CD4-positive, alpha-beta memory T cell (primary cell): ENCODE data around the gene MYO7A. TPM values are rescaled to one million over a fixed set of nuclear protein-coding genes. Genes with fewer than 3 reads are reported as not detected.
A peak's percentile ranks its signal among the peaks of the same experiment; 100 is the strongest.

Source experiments
- CTCF ChIA-PET: fragments of 350-600 bp; sonication (Branson Sonifier 250); formaldehyde crosslinking; loops from one replicate; lab custom pipeline; 2021; ENCODE audit warnings: inconsistent platforms; ENCODE audit not compliant: partially characterized antibody; lab: Charles Lee
- POLR2A ChIA-PET: fragments of 350-600 bp; sonication (Branson Sonifier 250); formaldehyde crosslinking; loops from one replicate; lab custom pipeline; 2021; ENCODE audit not compliant: partially characterized antibody; lab: Charles Lee
- DNase-seq, 5 donors: peaks; one replicate each; pipeline versions ENCODE4 v3.0.0 to v3.0.0-alpha.2; 2020 to 2022; ENCODE audit warnings: mixed read lengths in 1 of 5
- H3K27ac ChIP-seq: one replicate; pipeline ENCODE4 v1.7.0; 2013; ENCODE audit warnings: low read depth, low read length
- H3K27me3 ChIP-seq: 2 replicates; pipeline ENCODE4 v1.7.0; 2013; ENCODE audit warnings: mild to moderate bottlenecking, low read length, moderate library complexity; ENCODE audit not compliant: insufficient read depth
- H3K36me3 ChIP-seq: 2 replicates; pipeline ENCODE4 v1.7.0; 2013; ENCODE audit warnings: mild to moderate bottlenecking, low read length, moderate library complexity; ENCODE audit not compliant: insufficient read depth
- H3K4me1 ChIP-seq: 2 replicates; pipeline ENCODE4 v1.7.0; 2013; ENCODE audit warnings: mild to moderate bottlenecking, low read length, moderate library complexity; ENCODE audit not compliant: insufficient read depth
- H3K4me3 ChIP-seq, 2 donors: one replicate each; pipeline ENCODE4 v1.7.0; 2013; ENCODE audit warnings: low read length in 2 of 2, mild to moderate bottlenecking in 1 of 2
- H3K9me3 ChIP-seq, 2 donors: one replicate each; pipeline ENCODE4 v1.7.0; 2013; ENCODE audit warnings: low read length in 2 of 2, control low read depth in 1 of 2; ENCODE audit not compliant: control insufficient read depth in 1 of 2
- H3K27ac Mint-ChIP-seq, 7 donors: one replicate each; pipeline ENCODE4 v1.8.0; 2020 to 2021; ENCODE audit warnings: mixed read lengths in 7 of 7, mild to moderate bottlenecking in 6 of 7, inconsistent platforms in 3 of 7, moderate library complexity in 3 of 7
- H3K27me3 Mint-ChIP-seq, 2 donors: one replicate each; pipeline ENCODE4 v1.8.0; 2020 to 2021; ENCODE audit warnings: mixed read lengths in 2 of 2
- H3K36me3 Mint-ChIP-seq, 2 donors: one replicate each; pipeline ENCODE4 v1.8.0; 2020 to 2021; ENCODE audit warnings: mixed read lengths in 2 of 2, inconsistent platforms in 1 of 2, mild to moderate bottlenecking in 1 of 2
- H3K4me1 Mint-ChIP-seq, 4 donors: one replicate each; pipeline ENCODE4 v1.8.0; 2020 to 2021; ENCODE audit warnings: mixed read lengths in 4 of 4, mild to moderate bottlenecking in 1 of 4
- H3K4me3 Mint-ChIP-seq, 8 donors: one replicate each; pipeline ENCODE4 v1.8.0; 2020 to 2021; ENCODE audit warnings: mixed read lengths in 8 of 8, mild to moderate bottlenecking in 7 of 8, moderate library complexity in 6 of 8, inconsistent platforms in 3 of 8
- H3K9me3 Mint-ChIP-seq, 8 donors: one replicate each; pipeline ENCODE4 v1.8.0; 2020 to 2021; ENCODE audit warnings: mixed read lengths in 8 of 8, mild to moderate bottlenecking in 5 of 8, inconsistent platforms in 3 of 8, moderate library complexity in 1 of 8
- intact Hi-C: fragments of 100-400 bp; cut with micrococcal nuclease; formaldehyde crosslinking; loops from one replicate; pipeline ENCODE4 v1.15.1; 2023
- polyA plus RNA-seq, 2 donors: library from polyadenylated mRNA; unstranded; fragments of 300-500 nt; fragmentation: Illumina TruSeq; gene quantifications; one replicate each; pipeline ENCODE4 v1.2.3, GENCODE V29; 2021
- total RNA-seq, 2 experiments: library from RNA; stranded (reverse); gene quantifications; one replicate each; pipeline ENCODE4 v1.2.3, GENCODE V29; 2021

Gene MYO7A
- total and polyA plus RNA-seq, 4 experiments from 2014 or later = 0.20 to 0.47 (median 0.24) TPM; not detected in 1

GRCh38 chr11:77153276-77154185 lies 25.5 kb downstream of the MYO7A start:
- POLR2A ChIA-PET = no interaction called here
- H3K4me1 Mint-ChIP-seq = peaks cover 20 to 50% (median 31%) of the 10 kb centered on the region in 4 donors
- CTCF ChIA-PET = interaction anchor here (2.1 kb wide), 1 partner anchor 26 kb away, joined by 7 read pairs; the partner anchor contains the start of gene MYO7A
- H3K4me3 Mint-ChIP-seq = peak overlapping the region in 4 of 8 donors; percentile 8 to 75 (median 10)
- no peaks in the 10 kb centered on the region for H3K27me3 ChIP-seq
- H3K27ac Mint-ChIP-seq = peak overlapping the region in 6 of 7 donors; percentile 44 to 91 (median 74)
- no peaks in the 10 kb centered on the region for H3K36me3 Mint-ChIP-seq
- peaks cover 46% of the 10 kb centered on the region for H3K4me1 ChIP-seq
- no peaks in the 10 kb centered on the region for H3K27me3 Mint-ChIP-seq
- no peak overlapping the region for H3K27ac ChIP-seq
- intact Hi-C loops = no loop called here
- H3K9me3 Mint-ChIP-seq = no peaks in the 10 kb centered on the region
- DNase-seq = no peak
- H3K9me3 ChIP-seq = no peaks in the 10 kb centered on the region
- H3K36me3 ChIP-seq = no peaks in the 10 kb centered on the region
- H3K4me3 ChIP-seq = no peak overlapping the region

- CTCF ChIA-PET = interaction anchor here (2.1 kb wide), 1 partner anchor 27 kb away, joined by 7 read pairs; the partner anchor contains the start of gene MYO7A
- no peaks in the 10 kb centered on the region for H3K36me3 ChIP-seq
- intact Hi-C loops = no loop called here
- Mint-ChIP-seq H3K9me3 (no peaks in the 10 kb centered on the region), H3K27me3 (no peaks in the 10 kb centered on the region), H3K4me1 (peaks cover 20 to 50% (median 30%) of the 10 kb centered on the region in 4 donors), H3K27ac (peak overlapping the region in 2 of 7 donors; percentile 43 to 57), H3K36me3 (no peaks in the 10 kb centered on the region), H3K4me3 (peak overlapping the region in 2 of 8 donors; percentile 10 to 51)
- DNase-seq = no peak
- no peak overlapping the region for H3K27ac ChIP-seq
- H3K9me3 ChIP-seq = no peaks in the 10 kb centered on the region
- H3K27me3 ChIP-seq = no peaks in the 10 kb centered on the region
- H3K4me1 ChIP-seq = peaks cover 39% of the 10 kb centered on the region
- POLR2A ChIA-PET = no interaction called here
- no peak overlapping the region for H3K4me3 ChIP-seq
Observed at GRCh38 chr11:77154381-77155081, 26.5 kb downstream of the MYO7A start.

GRCh38 chr11:77155082-77155475 lies 27.0 kb downstream of the MYO7A start:
- Histone ChIP-seq H3K36me3 (no peaks in the 10 kb centered on the region), H3K4me3 (no peak overlapping the region), H3K9me3 (no peaks in the 10 kb centered on the region), H3K27me3 (no peaks in the 10 kb centered on the region), H3K4me1 (peaks cover 39% of the 10 kb centered on the region), H3K27ac (no peak overlapping the region)
- CTCF ChIA-PET = interaction anchor here (2.1 kb wide), 1 partner anchor 28 kb away, joined by 7 read pairs; the partner anchor contains the start of gene MYO7A
- peak overlapping the region in 2 of 8 donors; percentile 18 to 30 for H3K4me3 Mint-ChIP-seq
- H3K27ac Mint-ChIP-seq = no peak overlapping the region
- H3K27me3 Mint-ChIP-seq = no peaks in the 10 kb centered on the region
- intact Hi-C loops = no loop called here
- DNase-seq = no peak
- H3K36me3 Mint-ChIP-seq = no peaks in the 10 kb centered on the region
- no peaks in the 10 kb centered on the region for H3K9me3 Mint-ChIP-seq
- peaks cover 20 to 48% (median 30%) of the 10 kb centered on the region in 4 donors for H3K4me1 Mint-ChIP-seq
- POLR2A ChIA-PET = no interaction called here

GRCh38 chr11:77155556-77156130 lies 27.6 kb downstream of the MYO7A start:
- intact Hi-C loops = no loop called here
- peaks cover 39% of the 10 kb centered on the region for H3K4me1 ChIP-seq
- Mint-ChIP-seq H3K36me3 (no peaks in the 10 kb centered on the region), H3K4me1 (peaks cover 20 to 47% (median 30%) of the 10 kb centered on the region in 4 donors), H3K27ac (peak overlapping the region in 2 of 7 donors; percentile 48 to 65), H3K9me3 (no peaks in the 10 kb centered on the region), H3K27me3 (no peaks in the 10 kb centered on the region), H3K4me3 (peak overlapping the region in 3 of 8 donors; percentile 7 to 30 (median 18))
- no peak overlapping the region for H3K27ac ChIP-seq
- CTCF ChIA-PET = interaction anchor here (1.3 kb wide), 1 partner anchor 29 kb away, joined by 5 read pairs; no protein-coding TSS in a partner anchor
- H3K4me3 ChIP-seq = no peak overlapping the region
- POLR2A ChIA-PET = interaction anchor here (1.1 kb wide), 1 partner anchor 28 kb away, joined by 3 read pairs; no protein-coding TSS in a partner anchor
- no peaks in the 10 kb centered on the region for H3K9me3 ChIP-seq
- no peaks in the 10 kb centered on the region for H3K27me3 ChIP-seq
- DNase-seq = no peak
- H3K36me3 ChIP-seq = no peaks in the 10 kb centered on the region

GRCh38 chr11:77156396-77157195 lies 28.6 kb downstream of the MYO7A start:
- Mint-ChIP-seq H3K36me3 (no peaks in the 10 kb centered on the region), H3K4me1 (peaks cover 19 to 38% (median 26%) of the 10 kb centered on the region in 4 donors), H3K27me3 (no peaks in the 10 kb centered on the region), H3K27ac (peak overlapping the region in 1 of 7 donors; percentile 31), H3K4me3 (no peak overlapping the region), H3K9me3 (no peaks in the 10 kb centered on the region)
- peaks cover 31% of the 10 kb centered on the region for H3K4me1 ChIP-seq
- no peak overlapping the region for H3K4me3 ChIP-seq
- no peak overlapping the region for H3K27ac ChIP-seq
- no peaks in the 10 kb centered on the region for H3K36me3 ChIP-seq
- no peak for DNase-seq
- ChIA-PET POLR2A (interaction anchor here (1.1 kb wide), 1 partner anchor 29 kb away, joined by 3 read pairs; no protein-coding TSS in a partner anchor), CTCF (interaction anchor here (1.3 kb wide), 1 partner anchor 30 kb away, joined by 5 read pairs; no protein-coding TSS in a partner anchor)
- H3K9me3 ChIP-seq = no peaks in the 10 kb centered on the region
- H3K27me3 ChIP-seq = no peaks in the 10 kb centered on the region
- intact Hi-C loops = no loop called here

- H3K27ac ChIP-seq = no peak overlapping the region
Observed at GRCh38 chr11:77158041-77158695, 30.1 kb downstream of the MYO7A start.

More at GRCh38 chr11:77158041-77158695, 30.1 kb downstream of the MYO7A start:
- Histone ChIP-seq H3K4me1 (peaks cover 16% of the 10 kb centered on the region), H3K4me3 (no peak overlapping the region), H3K9me3 (no peaks in the 10 kb centered on the region), H3K36me3 (no peaks in the 10 kb centered on the region), H3K27me3 (no peaks in the 10 kb centered on the region)
- ChIA-PET CTCF (no interaction called here), POLR2A (no interaction called here)
- H3K27ac Mint-ChIP-seq = no peak overlapping the region
- no peaks in the 10 kb centered on the region for H3K27me3 Mint-ChIP-seq
- H3K36me3 Mint-ChIP-seq = no peaks in the 10 kb centered on the region
- DNase-seq = no peak
- H3K4me3 Mint-ChIP-seq = no peak overlapping the region
- intact Hi-C loops = no loop called here
- no peaks in the 10 kb centered on the region for H3K9me3 Mint-ChIP-seq
- H3K4me1 Mint-ChIP-seq = peaks cover 5 to 22% (median 11%) of the 10 kb centered on the region in 4 donors
